Inflammatory macrophage (primary cell): ENCODE measurements around the gene LPIN2.
A peak's percentile ranks its signal among the peaks of the same experiment; 100 is the strongest.

Experiments
- DNase-seq, 2 donors: peaks; one replicate each; pipeline ENCODE4 v3.0.0-alpha.2; 2020 to 2022

LPIN2 gene

GRCh38 chr18:2979871-2980790, 32.8 kb downstream of the LPIN2 start:
- peak; percentile 77 to 90 for DNase-seq

- no peak for DNase-seq
Measured at GRCh38 chr18:2979129-2979528, 33.8 kb downstream of the LPIN2 start.

GRCh38 chr18:2978661-2979106, 34.3 kb downstream of the LPIN2 start:
- DNase-seq: no peak

GRCh38 chr18:2978208-2978607, 34.7 kb downstream of the LPIN2 start:
- no peak for DNase-seq

GRCh38 chr18:2976218-2977132, 36.5 kb downstream of the LPIN2 start:
- DNase-seq: no peak

GRCh38 chr18:2974731-2975130, 38.2 kb downstream of the LPIN2 start:
- DNase-seq: no peak

- DNase-seq: peak; percentile 86 to 87
Measured at GRCh38 chr18:2971741-2972552, 41.0 kb downstream of the LPIN2 start.

- peak; percentile 80 to 86 for DNase-seq
Measured at GRCh38 chr18:2970772-2971659, 41.9 kb downstream of the LPIN2 start.

- no peak for DNase-seq
Measured at GRCh38 chr18:2970344-2970743, 42.6 kb downstream of the LPIN2 start.

- peak in 1 of 2 donors; percentile 24 for DNase-seq
Measured at GRCh38 chr18:2969695-2970094, 43.2 kb downstream of the LPIN2 start.

- peak; percentile 84 to 90 for DNase-seq
Measured at GRCh38 chr18:2968606-2969005, 44.3 kb downstream of the LPIN2 start.

- DNase-seq: no peak
Measured at GRCh38 chr18:2967820-2968219, 45.1 kb downstream of the LPIN2 start.

GRCh38 chr18:2967357-2967756, 45.6 kb downstream of the LPIN2 start:
- no peak for DNase-seq

GRCh38 chr18:2966560-2966959, 46.4 kb downstream of the LPIN2 start:
- no peak for DNase-seq

- no peak for DNase-seq
Measured at GRCh38 chr18:2965797-2966196, 47.1 kb downstream of the LPIN2 start.

- DNase-seq: no peak
Measured at GRCh38 chr18:2964361-2965010, 48.5 kb downstream of the LPIN2 start.
